ENCODE data around the gene RBP4.

RBP4 gene

GRCh38 chr10:93566435-93567276 lies 34.4 kb downstream of the RBP4 start, which contains the start of gene FFAR4:
Gene FFAR4 (plus strand): TSS chr10:93566665. CDS start chr10:93566721, 56 bp downstream.
- H4K20me1 ChIP-seq (ENCODE audit: insufficient read depth), result no peaks in the 10 kb centered on the region
- H3K27me3 ChIP-seq (ENCODE audit: insufficient read depth, low read depth), result no peaks in the 10 kb centered on the region
- H2AFZ ChIP-seq (ENCODE audit: low read depth), result no peak within 1 kb of the TSS
- no peak within 1 kb of the TSS for H3K9ac ChIP-seq
- no peak within 1 kb of the TSS for H3K27ac ChIP-seq
- H3K36me3 ChIP-seq (ENCODE audit: insufficient read depth), result no peaks in the 10 kb centered on the region
- H3K4me3 ChIP-seq (IDR thresholded peaks at IDR 0.05; ENCODE audit: insufficient read depth, low read depth, low read length), result no peak within 1 kb of the TSS
- H3K4me1 ChIP-seq (ENCODE audit: low read depth, poor library complexity, severe bottlenecking), result no peaks in the 10 kb centered on the region
- no peak for TF ChIP-seq CTCF (conservative IDR thresholded peaks at IDR 0.05; ENCODE audit: low read depth, low read length)
- no peak within 1 kb of the TSS for H3K4me2 ChIP-seq
- no peaks in the 10 kb centered on the region for H3K79me2 ChIP-seq (ENCODE audit: insufficient read depth, low read depth)

GRCh38 chr10:93565446-93565845 lies 35.6 kb downstream of the RBP4 start:
- Histone ChIP-seq H3K79me2 (ENCODE audit: insufficient read depth, low read depth) (no peaks in the 10 kb centered on the region), H3K27ac (no peak overlapping the region), H3K36me3 (ENCODE audit: insufficient read depth) (no peaks in the 10 kb centered on the region), H3K4me1 (ENCODE audit: low read depth, poor library complexity, severe bottlenecking) (no peaks in the 10 kb centered on the region), H3K27me3 (ENCODE audit: insufficient read depth, low read depth) (no peaks in the 10 kb centered on the region), H3K9ac (no peak overlapping the region), H2AFZ (ENCODE audit: low read depth) (no peak overlapping the region), H4K20me1 (ENCODE audit: insufficient read depth) (no peaks in the 10 kb centered on the region), H3K4me2 (no peak overlapping the region), H3K4me3 (IDR thresholded peaks at IDR 0.05; ENCODE audit: insufficient read depth, low read depth, low read length) (no peak overlapping the region)
- no peak for TF ChIP-seq CTCF (conservative IDR thresholded peaks at IDR 0.05; ENCODE audit: low read depth, low read length)

GRCh38 chr10:93560541-93560940 lies 40.5 kb downstream of the RBP4 start:
- no peak overlapping the region; the same call in 1 of the 2 replicates for H2AFZ ChIP-seq (ENCODE audit: low read depth)
- no peaks in the 10 kb centered on the region for H3K79me2 ChIP-seq (ENCODE audit: insufficient read depth, low read depth)
- H3K27me3 ChIP-seq (ENCODE audit: insufficient read depth, low read depth), result no peaks in the 10 kb centered on the region
- H3K4me1 ChIP-seq (ENCODE audit: low read depth, poor library complexity, severe bottlenecking), result no peaks in the 10 kb centered on the region
- H3K9ac ChIP-seq, result no peak overlapping the region
- H3K27ac ChIP-seq, result no peak overlapping the region
- H3K4me3 ChIP-seq (IDR thresholded peaks at IDR 0.05; ENCODE audit: insufficient read depth, low read depth, low read length), result no peak overlapping the region
- H3K36me3 ChIP-seq (ENCODE audit: insufficient read depth), result no peaks in the 10 kb centered on the region
- no peak for TF ChIP-seq CTCF (conservative IDR thresholded peaks at IDR 0.05; ENCODE audit: low read depth, low read length)
- H4K20me1 ChIP-seq (ENCODE audit: insufficient read depth), result no peaks in the 10 kb centered on the region
- no peak overlapping the region for H3K4me2 ChIP-seq

GRCh38 chr10:93559490-93559889 lies 41.5 kb downstream of the RBP4 start:
- Histone ChIP-seq H2AFZ (ENCODE audit: low read depth) (no peak overlapping the region), H3K4me1 (ENCODE audit: low read depth, poor library complexity, severe bottlenecking) (no peaks in the 10 kb centered on the region), H3K27ac (no peak overlapping the region), H3K9ac (no peak overlapping the region), H3K79me2 (ENCODE audit: insufficient read depth, low read depth) (no peaks in the 10 kb centered on the region), H4K20me1 (ENCODE audit: insufficient read depth) (no peaks in the 10 kb centered on the region), H3K27me3 (ENCODE audit: insufficient read depth, low read depth) (no peaks in the 10 kb centered on the region), H3K4me2 (no peak overlapping the region), H3K4me3 (IDR thresholded peaks at IDR 0.05; ENCODE audit: insufficient read depth, low read depth, low read length) (no peak overlapping the region), H3K36me3 (ENCODE audit: insufficient read depth) (no peaks in the 10 kb centered on the region)
- no peak for TF ChIP-seq CTCF (conservative IDR thresholded peaks at IDR 0.05; ENCODE audit: low read depth, low read length)
